Inferior parietal cortex (tissue), 1 donor: ENCODE measurements around the gene SMG9.
"Not testable (repeated sequence)": the region's sequence is repeated elsewhere in the genome, so short reads cannot be mapped to it uniquely, and the experiment has no call there.

Experiments
- DNase-seq: peaks from one replicate; pipeline ENCODE4 v3.0.0-alpha.2; 2016; ENCODE audit errors: extremely low spot score

SMG9 gene

GRCh38 chr19:43780706-43781525, 26.2 kb upstream of the SMG9 start, which contains the start of gene KCNN4:
KCNN4 (minus strand) TSS chr19:43780973; CDS start chr19:43780861, 112 bp downstream.
- no peak for DNase-seq

GRCh38 chr19:43779820-43780219, 25.1 kb upstream of the SMG9 start:
- no peak for DNase-seq

- no peak for DNase-seq
These were observed 24.5 kb upstream of the SMG9 start for GRCh38 chr19:43779147-43779819.

- DNase-seq: no peak
These were observed 23.9 kb upstream of the SMG9 start for GRCh38 chr19:43778651-43779050.

- DNase-seq: no peak
These were observed 22.5 kb upstream of the SMG9 start for GRCh38 chr19:43777163-43777695.

GRCh38 chr19:43776286-43776685, 21.5 kb upstream of the SMG9 start:
- DNase-seq: no peak

GRCh38 chr19:43775299-43775890, 20.6 kb upstream of the SMG9 start:
- no peak for DNase-seq

- DNase-seq: not testable (repeated sequence)
These were observed 20.1 kb upstream of the SMG9 start for GRCh38 chr19:43774940-43775258.

- no peak for DNase-seq
These were observed 19.6 kb upstream of the SMG9 start for GRCh38 chr19:43774103-43774939.

GRCh38 chr19:43773725-43774102, 19.0 kb upstream of the SMG9 start:
- no peak for DNase-seq

- no peak for DNase-seq
These were observed 14.5 kb upstream of the SMG9 start for GRCh38 chr19:43769256-43769655.

GRCh38 chr19:43768273-43769050, 13.7 kb upstream of the SMG9 start:
- DNase-seq: no peak

- DNase-seq: no peak
These were observed 13.1 kb upstream of the SMG9 start for GRCh38 chr19:43767818-43768217.

GRCh38 chr19:43767316-43767715, 12.6 kb upstream of the SMG9 start:
- no peak for DNase-seq

GRCh38 chr19:43766755-43767043, 11.9 kb upstream of the SMG9 start:
- no peak for DNase-seq

GRCh38 chr19:43765109-43765876, 10.5 kb upstream of the SMG9 start:
- no peak for DNase-seq

- not testable (repeated sequence) for DNase-seq
These were observed 9.9 kb upstream of the SMG9 start for GRCh38 chr19:43764684-43765083.

GRCh38 chr19:43763473-43763939, 8.7 kb upstream of the SMG9 start:
- DNase-seq: no peak

- no peak for DNase-seq
These were observed 8.1 kb upstream of the SMG9 start for GRCh38 chr19:43762814-43763213.

GRCh38 chr19:43760941-43761340, 6.2 kb upstream of the SMG9 start:
- DNase-seq: no peak
